ENCODE measurements around the gene DCUN1D1.

The DCUN1D1 gene

DNA sequence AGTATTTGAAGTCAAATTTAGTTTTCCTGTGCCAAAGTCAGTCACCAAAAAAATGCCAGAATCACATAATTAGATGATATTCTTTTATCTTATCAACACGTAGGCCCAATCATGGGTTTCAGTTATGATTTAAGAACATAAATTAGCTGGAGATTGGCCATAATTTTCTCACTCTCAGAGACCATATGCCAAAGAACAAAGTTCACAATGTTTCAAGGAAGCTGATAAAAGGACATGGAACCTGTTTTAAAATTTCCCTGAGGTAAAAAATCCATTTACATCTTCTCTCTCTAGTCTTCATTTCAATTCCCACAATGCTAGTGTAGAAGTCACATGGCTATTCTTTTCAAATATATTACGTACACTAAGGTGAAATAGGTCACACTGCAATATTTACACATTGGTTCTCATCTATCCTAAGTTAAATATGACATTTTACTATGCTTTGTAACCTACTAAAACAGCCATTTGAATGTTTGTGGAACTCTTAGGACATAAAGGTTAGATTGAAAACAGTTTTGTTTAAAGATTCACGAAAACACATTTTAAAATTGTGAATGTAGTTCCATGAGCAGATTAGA lies 42.7 kb upstream of the DCUN1D1 start:
- no peak for TF ChIP-seq SPI1 (IDR thresholded peaks at IDR 0.05; ENCODE audit: borderline replicate concordance, low read depth)
- TF ChIP-seq, protein P1, sequence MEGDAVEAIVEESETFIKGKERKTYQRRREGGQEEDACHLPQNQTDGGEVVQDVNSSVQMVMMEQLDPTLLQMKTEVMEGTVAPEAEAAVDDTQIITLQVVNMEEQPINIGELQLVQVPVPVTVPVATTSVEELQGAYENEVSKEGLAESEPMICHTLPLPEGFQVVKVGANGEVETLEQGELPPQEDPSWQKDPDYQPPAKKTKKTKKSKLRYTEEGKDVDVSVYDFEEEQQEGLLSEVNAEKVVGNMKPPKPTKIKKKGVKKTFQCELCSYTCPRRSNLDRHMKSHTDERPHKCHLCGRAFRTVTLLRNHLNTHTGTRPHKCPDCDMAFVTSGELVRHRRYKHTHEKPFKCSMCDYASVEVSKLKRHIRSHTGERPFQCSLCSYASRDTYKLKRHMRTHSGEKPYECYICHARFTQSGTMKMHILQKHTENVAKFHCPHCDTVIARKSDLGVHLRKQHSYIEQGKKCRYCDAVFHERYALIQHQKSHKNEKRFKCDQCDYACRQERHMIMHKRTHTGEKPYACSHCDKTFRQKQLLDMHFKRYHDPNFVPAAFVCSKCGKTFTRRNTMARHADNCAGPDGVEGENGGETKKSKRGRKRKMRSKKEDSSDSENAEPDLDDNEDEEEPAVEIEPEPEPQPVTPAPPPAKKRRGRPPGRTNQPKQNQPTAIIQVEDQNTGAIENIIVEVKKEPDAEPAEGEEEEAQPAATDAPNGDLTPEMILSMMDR (IDR thresholded peaks at IDR 0.05; ENCODE audit: insufficient read depth, low read length) = no peak
- TF ChIP-seq, protein P2, sequence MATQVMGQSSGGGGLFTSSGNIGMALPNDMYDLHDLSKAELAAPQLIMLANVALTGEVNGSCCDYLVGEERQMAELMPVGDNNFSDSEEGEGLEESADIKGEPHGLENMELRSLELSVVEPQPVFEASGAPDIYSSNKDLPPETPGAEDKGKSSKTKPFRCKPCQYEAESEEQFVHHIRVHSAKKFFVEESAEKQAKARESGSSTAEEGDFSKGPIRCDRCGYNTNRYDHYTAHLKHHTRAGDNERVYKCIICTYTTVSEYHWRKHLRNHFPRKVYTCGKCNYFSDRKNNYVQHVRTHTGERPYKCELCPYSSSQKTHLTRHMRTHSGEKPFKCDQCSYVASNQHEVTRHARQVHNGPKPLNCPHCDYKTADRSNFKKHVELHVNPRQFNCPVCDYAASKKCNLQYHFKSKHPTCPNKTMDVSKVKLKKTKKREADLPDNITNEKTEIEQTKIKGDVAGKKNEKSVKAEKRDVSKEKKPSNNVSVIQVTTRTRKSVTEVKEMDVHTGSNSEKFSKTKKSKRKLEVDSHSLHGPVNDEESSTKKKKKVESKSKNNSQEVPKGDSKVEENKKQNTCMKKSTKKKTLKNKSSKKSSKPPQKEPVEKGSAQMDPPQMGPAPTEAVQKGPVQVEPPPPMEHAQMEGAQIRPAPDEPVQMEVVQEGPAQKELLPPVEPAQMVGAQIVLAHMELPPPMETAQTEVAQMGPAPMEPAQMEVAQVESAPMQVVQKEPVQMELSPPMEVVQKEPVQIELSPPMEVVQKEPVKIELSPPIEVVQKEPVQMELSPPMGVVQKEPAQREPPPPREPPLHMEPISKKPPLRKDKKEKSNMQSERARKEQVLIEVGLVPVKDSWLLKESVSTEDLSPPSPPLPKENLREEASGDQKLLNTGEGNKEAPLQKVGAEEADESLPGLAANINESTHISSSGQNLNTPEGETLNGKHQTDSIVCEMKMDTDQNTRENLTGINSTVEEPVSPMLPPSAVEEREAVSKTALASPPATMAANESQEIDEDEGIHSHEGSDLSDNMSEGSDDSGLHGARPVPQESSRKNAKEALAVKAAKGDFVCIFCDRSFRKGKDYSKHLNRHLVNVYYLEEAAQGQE (IDR thresholded peaks at IDR 0.05; ENCODE audit: insufficient replicate concordance, low read depth) = no peak
- no peak for TF ChIP-seq POLR2AphosphoS5 (IDR thresholded peaks at IDR 0.05; ENCODE audit: low read depth)
- TF ChIP-seq GABPA (IDR thresholded peaks at IDR 0.05; ENCODE audit: low read depth) = no peak
- H3K27ac ChIP-seq (replicated peaks) = no peak overlapping the region
- no peak for DNase-seq (ENCODE audit: low read depth in 1 of 2, low spot score in 1 of 2)
- no peaks in the 10 kb centered on the region for H3K27me3 ChIP-seq (ENCODE audit: insufficient read depth, poor library complexity, severe bottlenecking)
- no peak overlapping the region for H3K4me3 ChIP-seq (replicated peaks; ENCODE audit: insufficient read depth, low read length)

DNA sequence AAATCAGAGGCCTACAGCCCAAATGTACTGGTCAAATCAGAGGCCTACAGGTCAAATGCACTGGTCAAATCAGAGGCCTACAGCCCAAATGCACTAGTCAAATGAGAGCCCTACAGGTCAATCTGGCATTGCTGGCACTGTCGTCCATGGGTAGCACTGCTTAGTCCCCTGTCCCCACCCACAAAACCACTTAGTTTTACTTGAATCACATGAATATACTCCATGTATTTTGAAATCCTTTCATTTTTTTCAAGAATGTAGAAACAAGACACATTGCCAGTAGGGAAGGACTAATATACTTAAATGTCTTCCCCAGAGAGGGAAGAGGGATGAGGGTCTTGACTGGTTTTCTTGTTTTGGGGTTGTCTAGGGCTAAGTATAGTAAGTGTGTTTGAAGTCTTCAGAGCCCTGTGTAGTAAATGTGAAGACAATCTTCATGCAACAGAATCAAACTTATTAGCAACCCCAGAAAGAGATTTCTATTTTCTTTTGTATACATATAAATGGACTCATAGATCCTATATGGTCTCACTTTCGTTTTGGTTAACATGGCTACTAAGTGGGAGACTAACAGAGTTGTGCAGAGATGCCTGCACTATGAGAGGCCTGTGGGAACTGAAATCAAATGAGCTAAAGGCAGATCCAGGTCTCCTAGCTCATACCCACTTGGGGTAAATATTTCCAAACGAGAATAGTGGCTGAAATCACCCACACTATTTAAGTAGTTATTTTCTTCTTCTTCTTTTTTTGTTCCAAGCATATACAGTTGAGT lies 38.3 kb upstream of the DCUN1D1 start:
- DNase-seq (ENCODE audit: low read depth in 1 of 2, low spot score in 1 of 2) = peak in 1 of 2 experiments; percentile 35
- no peak overlapping the region for H3K27ac ChIP-seq (replicated peaks)
- no peak overlapping the region for H3K4me3 ChIP-seq (replicated peaks; ENCODE audit: insufficient read depth, low read length)
- H3K27me3 ChIP-seq (ENCODE audit: insufficient read depth, poor library complexity, severe bottlenecking) = no peaks in the 10 kb centered on the region
- TF ChIP-seq, protein P2 (IDR thresholded peaks at IDR 0.05; ENCODE audit: insufficient replicate concordance, low read depth) = no peak
- no peak for TF ChIP-seq POLR2AphosphoS5 (IDR thresholded peaks at IDR 0.05; ENCODE audit: low read depth)
- TF ChIP-seq, protein P1 (IDR thresholded peaks at IDR 0.05; ENCODE audit: insufficient read depth, low read length) = no peak
- no peak for TF ChIP-seq GABPA (IDR thresholded peaks at IDR 0.05; ENCODE audit: low read depth)
- no peak for TF ChIP-seq SPI1 (IDR thresholded peaks at IDR 0.05; ENCODE audit: borderline replicate concordance, low read depth)

DNA sequence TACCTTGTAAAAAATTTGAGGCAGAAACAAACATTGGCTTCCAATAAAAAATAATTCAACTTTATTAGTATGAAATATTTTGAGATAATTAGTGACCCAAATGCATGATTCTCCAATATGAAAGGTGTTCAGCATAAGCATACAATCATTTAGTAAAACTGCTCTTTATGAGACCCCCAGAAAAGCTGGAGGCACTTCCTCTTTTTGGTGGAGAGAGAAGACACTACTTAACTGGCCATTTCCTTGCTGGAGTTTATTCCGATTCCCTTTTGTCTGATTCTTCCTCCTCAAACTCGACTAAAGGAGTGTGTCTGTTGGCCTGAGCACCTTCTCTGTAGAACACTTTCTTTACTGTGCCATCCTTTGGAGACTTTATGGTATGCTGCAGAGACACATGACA lies 34.8 kb upstream of the DCUN1D1 start:
- TF ChIP-seq SPI1 (IDR thresholded peaks at IDR 0.05; ENCODE audit: borderline replicate concordance, low read depth) = peak; percentile 80
- TF ChIP-seq, protein P2 (IDR thresholded peaks at IDR 0.05; ENCODE audit: insufficient replicate concordance, low read depth) = no peak
- Histone ChIP-seq H3K27ac (replicated peaks) (no peak overlapping the region), H3K27me3 (ENCODE audit: insufficient read depth, poor library complexity, severe bottlenecking) (no peaks in the 10 kb centered on the region), H3K4me3 (replicated peaks; ENCODE audit: insufficient read depth, low read length) (no peak overlapping the region)
- no peak for DNase-seq (ENCODE audit: low read depth in 1 of 2, low spot score in 1 of 2)
